ENCODE data around the gene DST. TPM values are rescaled to one million over a fixed set of nuclear protein-coding genes. Genes with fewer than 3 reads are reported as not detected.

Gene DST
- total RNA-seq, 4 donors from 2014 or later = 475 to 871 (median 583) TPM

DNA sequence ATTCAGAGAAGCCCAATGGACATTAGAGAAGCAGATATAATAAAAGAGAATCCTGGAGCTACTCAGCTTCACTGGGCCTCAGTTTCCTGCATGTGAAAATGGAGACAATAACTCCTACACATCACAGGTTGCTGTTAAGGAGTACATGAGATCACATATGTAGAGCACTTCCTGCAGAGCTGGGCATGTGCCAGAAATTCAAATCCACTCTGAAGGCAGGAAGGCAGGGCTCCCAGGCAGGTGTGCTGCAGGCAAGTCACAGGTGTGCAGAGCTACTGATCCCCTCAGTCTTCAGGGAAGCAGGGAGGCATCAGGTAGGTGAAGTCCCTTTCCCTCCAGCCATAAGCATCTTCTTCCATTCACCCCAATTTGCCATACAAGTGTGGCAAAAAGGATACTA lies 48.0 kb downstream of the DST start:
- DNase-seq (ENCODE audit: low spot score in 2 of 2) = no peak
- intact Hi-C loops (cut with DNase I; ENCODE audit: low total_unique reads) = loop anchor here (5.0 to 10.0 kb wide), 2 partner anchors 220 to 723 kb away; partner anchors contain the start of gene PRIM2
- TF ChIP-seq POLR2A (IDR thresholded peaks at IDR 0.05) = no peak
- TF ChIP-seq, protein P1, sequence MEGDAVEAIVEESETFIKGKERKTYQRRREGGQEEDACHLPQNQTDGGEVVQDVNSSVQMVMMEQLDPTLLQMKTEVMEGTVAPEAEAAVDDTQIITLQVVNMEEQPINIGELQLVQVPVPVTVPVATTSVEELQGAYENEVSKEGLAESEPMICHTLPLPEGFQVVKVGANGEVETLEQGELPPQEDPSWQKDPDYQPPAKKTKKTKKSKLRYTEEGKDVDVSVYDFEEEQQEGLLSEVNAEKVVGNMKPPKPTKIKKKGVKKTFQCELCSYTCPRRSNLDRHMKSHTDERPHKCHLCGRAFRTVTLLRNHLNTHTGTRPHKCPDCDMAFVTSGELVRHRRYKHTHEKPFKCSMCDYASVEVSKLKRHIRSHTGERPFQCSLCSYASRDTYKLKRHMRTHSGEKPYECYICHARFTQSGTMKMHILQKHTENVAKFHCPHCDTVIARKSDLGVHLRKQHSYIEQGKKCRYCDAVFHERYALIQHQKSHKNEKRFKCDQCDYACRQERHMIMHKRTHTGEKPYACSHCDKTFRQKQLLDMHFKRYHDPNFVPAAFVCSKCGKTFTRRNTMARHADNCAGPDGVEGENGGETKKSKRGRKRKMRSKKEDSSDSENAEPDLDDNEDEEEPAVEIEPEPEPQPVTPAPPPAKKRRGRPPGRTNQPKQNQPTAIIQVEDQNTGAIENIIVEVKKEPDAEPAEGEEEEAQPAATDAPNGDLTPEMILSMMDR (IDR thresholded peaks at IDR 0.05) = no peak
- no peak overlapping the region for H3K4me3 ChIP-seq (ENCODE audit: low read depth, poor library complexity, severe bottlenecking)

DNA sequence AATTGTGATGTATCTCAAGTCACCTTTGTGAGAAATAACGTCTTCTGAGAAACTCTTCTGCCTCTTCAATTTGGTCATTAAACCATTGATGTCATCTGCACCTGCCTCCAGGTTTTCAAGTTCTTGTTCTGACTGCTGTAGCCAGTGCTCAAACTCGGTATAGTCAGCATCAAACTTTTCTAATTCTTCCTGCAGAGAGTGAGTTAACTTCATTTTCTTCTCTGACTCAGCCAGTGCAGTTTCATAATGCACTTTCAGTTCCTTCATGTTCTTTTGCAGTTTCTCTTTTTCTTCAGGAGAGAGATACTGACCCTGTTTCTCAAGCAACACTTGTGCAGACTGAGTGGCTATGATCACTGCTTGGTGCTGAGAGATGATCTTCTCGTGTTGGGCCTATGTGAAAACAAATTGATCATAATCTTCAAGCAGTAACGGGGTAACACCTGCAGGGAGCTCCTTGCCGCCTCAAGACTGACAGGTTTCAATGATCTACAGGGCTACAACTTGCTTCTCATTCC lies 48.8 kb downstream of the DST start:
- intact Hi-C loops (cut with DNase I; ENCODE audit: low total_unique reads) = loop anchor here (5.0 to 10.0 kb wide), 2 partner anchors 219 to 723 kb away; partner anchors contain the start of gene PRIM2
- no peak for DNase-seq (ENCODE audit: low spot score in 2 of 2)
- no peak overlapping the region for H3K4me3 ChIP-seq (ENCODE audit: low read depth, poor library complexity, severe bottlenecking)
- TF ChIP-seq, protein P1 (IDR thresholded peaks at IDR 0.05) = no peak
- TF ChIP-seq POLR2A (IDR thresholded peaks at IDR 0.05) = no peak
- 60 to 68% methylated on average over 5 of the region's 5 CpGs for WGBS, 2 donors

DNA sequence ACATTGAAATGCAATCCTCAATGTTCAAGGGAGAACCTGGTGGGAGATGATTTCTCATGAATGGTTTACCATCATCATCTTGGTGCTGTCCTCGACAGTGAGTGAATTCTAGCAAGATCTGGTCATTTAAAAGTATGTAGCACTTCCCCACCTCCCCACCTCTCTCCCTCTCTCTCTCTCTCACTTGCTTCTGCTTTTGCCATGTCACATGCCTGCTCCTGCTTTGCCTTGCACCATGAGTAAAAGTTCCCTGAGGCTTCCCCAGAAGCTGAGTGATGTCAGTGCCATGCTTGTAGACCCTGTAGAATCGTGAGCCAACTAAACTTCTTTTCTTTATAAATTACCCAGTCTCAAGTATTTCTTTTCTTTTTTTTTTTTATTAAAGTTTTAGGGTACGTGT lies 60.5 kb downstream of the DST start:
- DNase-seq (ENCODE audit: low spot score in 2 of 2) = no peak
- intact Hi-C loops (cut with DNase I; ENCODE audit: low total_unique reads) = no loop called here
- H3K4me3 ChIP-seq (ENCODE audit: low read depth, poor library complexity, severe bottlenecking) = no peak overlapping the region
- TF ChIP-seq, protein P1 (IDR thresholded peaks at IDR 0.05) = no peak
- 82 to 87% methylated on average over 3 of the region's 3 CpGs for WGBS, 2 donors

DNA sequence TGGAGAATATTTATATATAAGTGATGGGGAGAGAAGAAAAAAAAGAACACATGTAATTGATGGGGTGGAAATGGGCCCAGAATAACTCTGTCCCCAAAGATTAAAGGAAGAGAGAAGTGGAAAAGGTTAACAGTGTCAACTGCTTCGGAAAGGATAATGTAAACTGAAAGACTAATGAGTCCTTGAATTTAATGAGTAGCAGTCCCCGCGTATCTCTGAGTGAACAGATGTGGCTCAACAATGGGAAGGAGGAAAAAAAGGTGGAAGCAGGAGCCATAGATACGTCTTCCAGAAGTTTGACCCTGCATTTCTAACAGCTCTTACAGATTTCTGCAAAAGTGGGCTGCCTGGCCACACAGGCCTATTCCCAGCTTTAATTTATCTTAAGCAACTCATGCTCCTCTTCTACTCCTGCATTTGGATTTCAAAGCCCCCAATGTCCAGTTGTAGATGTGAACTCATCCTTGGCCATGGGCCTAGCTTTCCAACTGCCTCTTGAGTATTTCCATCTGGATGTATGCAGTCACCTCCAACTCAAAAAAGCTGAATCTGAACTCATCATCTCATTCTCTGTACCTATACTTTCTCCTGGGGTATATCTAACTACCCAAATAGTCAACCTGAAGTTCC lies 61.3 kb downstream of the DST start:
- DNase-seq (ENCODE audit: low spot score in 2 of 2) = no peak
- 75 to 78% methylated on average over 4 of the region's 4 CpGs for WGBS, 2 donors
- no peak for TF ChIP-seq POLR2A (IDR thresholded peaks at IDR 0.05)
- TF ChIP-seq, protein P1 (IDR thresholded peaks at IDR 0.05) = no peak
- H3K4me3 ChIP-seq (ENCODE audit: low read depth, poor library complexity, severe bottlenecking) = no peak overlapping the region
- intact Hi-C loops (cut with DNase I; ENCODE audit: low total_unique reads) = no loop called here

DNA sequence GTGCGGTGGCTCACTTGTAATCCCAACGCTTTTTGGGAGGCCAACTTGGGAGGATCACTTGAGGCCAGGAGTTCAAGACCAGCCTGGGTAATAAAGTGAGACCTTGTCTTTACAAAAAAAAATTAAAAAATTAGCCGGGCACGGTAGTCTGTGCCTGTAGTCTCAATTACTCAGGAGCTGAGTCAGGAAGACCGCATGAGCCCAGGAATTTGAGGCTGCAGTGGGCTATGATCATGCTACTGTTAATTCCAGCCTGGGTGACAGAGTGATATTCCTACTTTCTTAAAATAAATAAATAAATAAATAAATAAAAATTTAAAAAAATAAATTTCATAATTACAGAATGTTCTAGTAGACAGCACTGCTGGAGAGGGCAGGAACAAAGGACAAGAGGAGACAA lies 62.4 kb downstream of the DST start:
- TF ChIP-seq, protein P1 (IDR thresholded peaks at IDR 0.05) = no peak
- TF ChIP-seq POLR2A (IDR thresholded peaks at IDR 0.05) = no peak
- 95 to 96% methylated on average over 5 of the region's 5 CpGs for WGBS, 2 donors
- no peak overlapping the region for H3K4me3 ChIP-seq (ENCODE audit: low read depth, poor library complexity, severe bottlenecking)
- intact Hi-C loops (cut with DNase I; ENCODE audit: low total_unique reads) = no loop called here
- no peak for DNase-seq (ENCODE audit: low spot score in 2 of 2)
